Stimulated activated CD4-positive, alpha-beta T cell treated with anti-CD3 and anti-CD28 coated beads, Interleukin-15, amount 100 ng/mL, for 48 hours (primary cell): ENCODE measurements around the gene MESD.

Experiments
- DNase-seq, 2 donors: peaks; one replicate each; pipeline ENCODE4 v3.0.0-alpha.2; 2020; ENCODE audit warnings: low read depth in 2 of 2

The MESD gene

DNA sequence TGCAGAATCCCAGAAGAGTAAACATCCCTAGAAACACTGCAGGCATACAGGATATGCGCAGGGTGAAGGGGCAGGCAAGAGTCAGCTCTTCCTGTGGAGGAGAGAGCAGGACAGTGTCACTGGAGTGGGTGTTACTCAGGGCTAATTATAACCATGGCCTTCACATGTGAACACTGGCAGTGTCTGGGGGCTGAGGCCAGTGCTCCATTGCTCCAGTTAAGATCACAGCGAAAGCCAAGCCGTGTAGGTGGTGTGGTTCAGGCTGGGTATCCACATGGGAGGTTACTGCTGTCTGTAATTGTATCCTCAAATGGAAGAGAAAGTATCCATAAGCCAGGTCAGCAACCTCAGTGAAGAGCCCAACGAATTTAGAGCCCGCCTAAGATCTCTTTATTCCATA is 84.6 kb downstream of the MESD start:
- no peak for DNase-seq

DNA sequence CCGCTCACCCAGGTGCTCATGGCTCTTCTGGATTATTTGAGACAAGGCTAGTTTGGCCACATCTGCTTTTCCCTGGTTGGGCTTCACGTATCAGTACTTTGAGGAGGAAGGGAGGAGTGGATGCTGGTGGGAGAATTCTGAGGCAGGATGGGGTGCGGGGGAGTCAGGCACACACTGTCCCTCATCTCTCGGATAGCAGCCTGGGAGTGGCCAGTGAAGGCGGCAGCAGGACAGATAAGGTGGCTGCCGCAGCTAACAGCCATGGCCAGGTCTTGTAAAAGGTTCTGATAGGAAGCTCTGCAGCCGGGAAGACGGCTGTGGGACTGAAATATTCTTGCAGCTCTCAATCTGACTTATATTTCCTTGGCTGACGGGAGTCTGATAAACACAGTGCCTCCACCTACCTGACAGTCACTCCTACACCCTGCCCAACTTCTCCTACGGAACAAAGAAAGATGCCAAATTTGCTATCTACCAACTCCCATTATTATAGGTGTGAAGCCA is 87.3 kb downstream of the MESD start:
- no peak for DNase-seq

- DNase-seq = no peak
These were observed 91.6 kb downstream of the MESD start for GRCh38 chr15:80898040-80898439.
